AG08395 (cell line): ENCODE results near the gene KLF11.
"Not testable (repeated sequence)": the region's sequence is repeated elsewhere in the genome, so short reads cannot be mapped to it uniquely, and the experiment has no call there.

Source experiments
- DNase-seq: peaks from one replicate; pipeline ENCODE4 v3.0.0; 2012; ENCODE audit warnings: mixed read lengths, low spot score

Gene KLF11

GRCh38 chr2:10009271-10009810 is 34.0 kb upstream of the KLF11 start:
- DNase-seq = no peak

GRCh38 chr2:10009811-10010781 is 33.3 kb upstream of the KLF11 start:
- DNase-seq = peak; percentile 78

DNA sequence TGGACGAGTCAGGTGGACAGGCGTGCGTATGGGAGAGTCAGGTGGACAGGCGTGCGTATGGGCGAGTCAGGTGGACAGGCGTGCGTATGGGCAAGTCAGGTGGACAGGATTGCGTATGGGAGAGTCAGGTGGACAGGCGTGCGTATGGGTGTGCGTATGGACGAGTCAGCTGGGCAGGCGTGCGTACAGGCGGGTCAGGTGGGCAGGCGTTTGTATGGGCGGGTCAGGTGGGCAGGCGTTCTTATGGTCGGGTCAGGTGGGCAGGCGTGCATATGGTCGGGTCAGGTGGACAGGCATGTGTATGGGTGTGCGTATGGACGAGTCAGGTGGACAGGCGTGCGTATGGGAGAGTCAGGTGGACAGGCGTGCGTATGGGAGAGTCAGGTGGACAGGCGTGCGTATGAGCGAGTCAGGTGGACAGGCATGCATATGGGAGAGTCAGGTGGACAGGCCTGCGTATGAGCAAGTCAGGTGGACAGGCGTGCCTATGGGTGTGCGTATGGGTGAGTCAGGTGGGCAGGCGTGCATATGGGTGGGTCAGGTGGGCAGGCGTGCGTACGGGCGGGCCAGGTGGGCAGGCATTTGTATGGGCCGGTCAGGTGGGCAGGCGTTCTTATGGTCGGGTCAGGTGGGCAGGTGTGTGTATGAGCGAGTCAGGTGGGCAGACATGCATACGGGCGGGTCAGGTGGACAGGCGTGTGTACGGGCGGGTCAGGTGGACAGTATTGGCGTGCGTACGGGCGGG is 32.3 kb upstream of the KLF11 start:
- DNase-seq = not testable (repeated sequence)

DNA sequence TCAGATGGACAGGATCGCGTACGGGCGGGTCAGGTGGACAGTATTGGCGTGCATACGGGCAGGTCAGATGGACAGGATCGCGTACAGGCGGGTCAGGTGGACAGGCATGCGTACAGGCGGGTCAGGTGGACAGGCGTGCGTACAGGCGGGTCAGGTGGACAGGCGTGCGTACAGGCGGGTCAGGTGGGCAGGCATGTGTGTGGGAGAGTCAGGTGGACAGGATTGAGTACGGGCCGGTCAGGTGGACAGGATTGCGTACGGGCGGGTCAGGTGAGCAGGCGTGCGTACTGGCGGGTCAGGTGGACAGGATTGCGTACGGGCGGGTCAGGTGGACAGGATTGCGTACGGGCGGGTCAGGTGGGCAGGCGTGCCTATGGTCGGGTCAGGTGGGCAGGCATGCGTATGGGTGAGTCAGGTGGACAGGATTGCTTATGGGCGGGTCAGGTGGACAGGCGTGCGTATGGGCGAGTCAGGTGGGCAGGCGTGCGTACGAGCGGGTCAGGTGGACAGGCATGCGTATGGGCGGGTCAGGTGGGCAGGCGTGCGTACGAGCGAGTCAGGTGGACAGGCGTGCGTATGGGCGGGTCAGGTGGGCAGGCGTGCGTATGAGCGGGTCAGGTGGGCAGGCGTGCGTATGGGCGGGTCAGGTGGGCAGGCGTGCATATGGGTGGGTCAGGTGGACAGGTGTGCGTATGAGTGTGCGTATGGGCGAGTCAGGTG is 31.6 kb upstream of the KLF11 start:
- not testable (repeated sequence) for DNase-seq

- DNase-seq = not testable (repeated sequence)
These were observed 30.9 kb upstream of the KLF11 start for GRCh38 chr2:10012366-10012962.

DNA sequence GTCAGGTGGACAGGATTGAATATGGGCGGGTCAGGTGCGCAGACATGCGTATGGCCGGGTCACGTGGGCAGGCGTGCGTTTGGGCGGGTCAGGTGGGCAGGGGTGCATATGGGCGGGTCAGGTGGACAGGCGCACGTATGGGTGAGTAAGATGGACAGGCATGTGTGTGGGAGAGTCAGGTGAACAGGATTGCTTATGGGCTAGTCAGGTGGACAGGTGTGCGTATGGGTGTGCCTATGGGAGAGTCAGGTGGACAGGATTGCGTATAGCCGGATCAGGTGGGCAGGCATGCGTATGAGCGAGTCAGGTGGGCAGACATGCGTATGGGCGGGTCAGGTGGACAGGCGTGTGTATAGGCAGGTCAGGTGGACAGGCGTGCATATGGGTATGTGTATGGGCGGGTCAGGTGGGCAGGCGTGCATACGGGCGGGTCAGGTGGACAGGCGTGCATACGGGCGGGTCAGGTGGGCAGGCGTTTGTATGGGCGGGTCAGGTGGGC is 30.3 kb upstream of the KLF11 start:
- no peak for DNase-seq

DNA sequence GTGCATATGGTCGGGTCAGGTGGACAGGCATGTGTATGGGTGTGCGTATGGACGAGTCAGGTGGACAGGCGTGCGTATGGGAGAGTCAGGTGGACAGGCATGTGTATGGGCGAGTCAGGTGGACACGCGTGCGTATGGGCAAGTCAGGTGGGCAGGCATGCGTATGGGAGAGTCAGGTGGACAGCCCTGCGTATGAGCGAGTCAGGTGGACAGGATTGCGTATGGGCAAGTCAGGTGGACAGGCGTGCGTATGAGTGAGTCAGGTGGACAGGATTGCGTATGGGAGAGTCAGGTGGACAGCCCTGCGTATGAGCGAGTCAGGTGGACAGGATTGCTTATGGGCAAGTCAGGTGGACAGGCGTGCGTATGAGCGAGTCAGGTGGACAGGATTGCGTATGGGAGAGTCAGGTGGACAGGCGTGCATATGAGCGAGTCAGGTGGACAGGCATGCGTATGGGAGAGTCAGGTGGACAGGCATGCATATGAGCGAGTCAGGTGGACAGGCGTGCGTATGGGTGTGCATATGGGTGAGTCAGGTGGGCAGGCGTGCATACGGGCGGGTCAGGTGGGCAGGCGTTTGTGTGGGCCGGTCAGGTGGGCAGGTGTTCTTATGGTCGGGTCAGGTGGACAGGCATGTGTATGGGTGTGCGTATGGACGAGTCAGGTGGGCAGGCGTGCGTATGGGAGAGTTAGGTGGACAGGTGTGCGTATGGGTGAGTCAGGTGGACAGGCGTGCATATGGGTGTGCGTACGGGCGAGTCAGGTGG is 29.5 kb upstream of the KLF11 start:
- DNase-seq = not testable (repeated sequence)

- DNase-seq = no peak
These were observed 28.7 kb upstream of the KLF11 start for GRCh38 chr2:10014418-10015190.

- not testable (repeated sequence) for DNase-seq
These were observed 27.9 kb upstream of the KLF11 start for GRCh38 chr2:10015376-10015989.

GRCh38 chr2:10016001-10016801 is 27.1 kb upstream of the KLF11 start:
- no peak for DNase-seq

DNA sequence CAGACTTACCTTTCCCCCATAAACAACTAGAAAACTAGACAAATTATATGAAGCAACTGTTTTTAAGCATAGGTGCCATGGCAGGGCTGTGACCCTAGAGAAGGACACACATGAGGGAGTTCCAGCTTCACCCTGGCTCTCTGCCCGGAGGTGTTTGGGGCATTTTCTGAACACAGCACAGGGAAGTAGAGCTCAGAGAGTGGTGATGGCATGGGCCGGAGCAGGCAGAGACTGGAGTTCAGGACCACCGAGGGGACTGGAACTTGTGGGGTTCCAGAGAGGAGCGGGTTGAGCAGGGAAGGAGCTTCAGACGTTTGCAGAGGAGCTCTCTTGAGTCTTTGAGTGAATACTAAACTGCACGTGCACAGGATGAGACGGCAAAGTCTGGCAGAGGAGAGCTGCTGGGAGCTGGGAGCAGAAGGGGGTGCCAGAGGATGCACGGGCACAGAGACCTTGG is 26.5 kb upstream of the KLF11 start:
- no peak for DNase-seq

- DNase-seq = no peak
These were observed 25.9 kb upstream of the KLF11 start for GRCh38 chr2:10017313-10017941.

DNA sequence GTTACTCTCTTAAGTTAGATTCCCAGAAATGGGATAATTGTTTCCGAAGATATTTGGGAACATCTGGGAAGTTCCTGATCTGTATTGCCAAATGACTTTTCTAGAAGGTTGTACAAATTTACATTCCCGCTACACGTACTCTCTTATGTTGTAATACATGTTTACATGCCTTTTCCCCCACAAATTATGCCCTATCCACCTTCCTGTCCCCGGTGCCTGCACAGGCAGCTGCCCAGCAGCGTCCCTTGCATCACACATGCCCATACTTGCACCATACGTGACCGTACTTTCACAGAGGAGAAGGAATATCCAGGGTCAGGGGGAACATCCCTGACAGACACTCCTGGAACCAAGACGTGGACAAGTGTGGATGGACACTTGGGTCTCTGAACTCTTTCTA is 24.2 kb upstream of the KLF11 start:
- no peak for DNase-seq

DNA sequence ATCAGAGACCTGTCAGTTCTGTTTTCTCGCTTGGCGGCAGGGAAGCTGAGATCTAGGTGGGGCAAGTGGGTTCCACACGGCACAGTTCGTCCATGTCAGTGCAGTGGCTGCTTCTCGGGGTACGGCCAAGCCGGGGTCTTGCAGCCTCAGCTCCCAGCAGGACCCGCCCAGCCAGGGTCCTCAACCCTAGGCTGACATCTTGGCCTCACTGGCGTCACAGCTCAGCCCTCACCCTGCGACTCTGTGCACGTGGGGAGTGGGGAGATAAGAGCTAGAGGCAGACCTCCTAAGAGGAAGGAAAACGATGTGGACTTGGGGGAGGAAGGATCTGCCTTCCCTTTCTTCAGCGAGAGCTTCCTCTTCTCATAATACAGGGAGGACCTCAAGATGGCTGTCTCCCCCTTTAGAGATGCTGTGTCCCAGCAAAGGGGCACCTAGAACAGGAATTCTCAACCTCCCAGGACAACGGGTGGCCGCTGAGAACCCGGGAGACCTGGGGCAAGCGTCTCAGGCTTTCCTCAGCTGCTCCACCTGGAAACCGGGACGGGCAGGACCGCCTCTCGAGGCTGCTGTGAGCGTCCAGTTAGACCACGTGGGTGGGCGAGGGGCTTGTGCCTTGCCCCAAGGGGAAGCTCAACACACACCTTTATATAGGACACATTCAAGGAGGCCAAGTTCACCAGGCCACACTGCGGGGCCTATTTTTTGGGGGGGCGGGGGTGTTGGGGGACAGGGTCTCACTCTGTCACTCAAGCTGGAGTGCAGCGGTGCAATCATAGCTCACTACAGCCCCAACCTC is 23.5 kb upstream of the KLF11 start:
- DNase-seq = no peak

DNA sequence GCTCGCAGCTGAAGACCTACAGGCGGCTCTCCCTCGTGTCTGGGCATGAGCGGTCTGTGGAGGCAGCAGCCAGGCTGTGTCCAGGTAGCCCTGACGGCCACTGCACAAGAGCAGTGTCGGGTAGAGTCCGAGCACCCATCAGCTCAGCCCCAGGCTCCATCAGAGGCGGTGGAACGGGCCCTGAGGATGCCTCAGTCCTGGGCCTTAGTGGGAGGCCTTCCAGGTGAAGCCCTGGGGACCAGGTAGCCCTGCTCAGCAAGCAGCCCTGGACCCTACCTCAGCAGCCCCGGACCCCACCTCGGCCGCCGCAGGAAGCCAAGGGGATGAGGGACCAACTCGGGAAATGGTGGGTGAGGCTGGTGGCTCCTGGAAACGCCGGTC is 21.3 kb upstream of the KLF11 start:
- DNase-seq = no peak

- DNase-seq = no peak
These were observed 20.9 kb upstream of the KLF11 start for GRCh38 chr2:10022445-10022844.

DNA sequence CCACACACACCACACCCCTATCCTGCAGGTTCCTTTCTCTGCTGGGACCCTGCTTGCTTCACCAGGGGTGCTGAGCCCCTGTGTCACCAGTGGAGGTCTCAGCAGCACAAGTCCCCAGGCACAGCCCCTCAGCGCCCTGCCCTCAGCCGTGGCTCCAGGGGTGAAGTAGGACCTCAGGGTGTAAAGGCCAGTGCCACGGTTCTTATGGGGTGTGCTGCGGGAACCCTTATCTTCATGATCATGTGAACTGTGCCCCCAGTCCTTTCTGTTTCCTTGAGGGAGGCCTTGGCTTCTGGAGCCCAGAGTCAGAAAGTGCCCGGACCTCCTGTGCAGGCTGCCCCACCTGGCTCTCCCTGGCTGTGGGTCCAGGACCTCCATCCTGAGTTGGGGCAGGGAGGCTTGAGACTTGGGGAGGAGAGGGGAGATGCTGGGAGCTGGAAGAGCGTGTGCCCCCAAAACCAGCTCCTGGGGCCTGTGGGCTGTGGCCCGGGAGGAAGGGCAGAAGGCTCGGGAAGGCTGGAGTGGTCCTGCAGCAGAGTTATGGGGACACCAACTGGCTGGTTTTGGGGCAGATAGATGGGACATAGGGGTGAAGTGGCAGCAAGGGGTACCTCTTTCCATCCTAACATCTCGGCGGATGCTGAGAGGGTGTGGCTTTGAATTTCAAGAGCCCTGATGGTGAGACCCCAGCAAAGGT is 20.2 kb upstream of the KLF11 start:
- DNase-seq = no peak
